ENCODE data around the gene CPNE7.

CPNE7 gene

GRCh38 chr16:89602952-89603590 lies 27.5 kb downstream of the CPNE7 start:
- no peak for DNase-seq (ENCODE audit: low read depth in 2 of 2)

GRCh38 chr16:89604764-89605163 lies 29.2 kb downstream of the CPNE7 start:
- DNase-seq (ENCODE audit: low read depth in 2 of 2) = no peak

GRCh38 chr16:89605186-89605970 lies 29.8 kb downstream of the CPNE7 start:
- DNase-seq (ENCODE audit: low read depth in 2 of 2) = no peak

- DNase-seq (ENCODE audit: low read depth in 2 of 2) = no peak
These were observed 30.4 kb downstream of the CPNE7 start for GRCh38 chr16:89606006-89606405.

- DNase-seq (ENCODE audit: low read depth in 2 of 2) = no peak
These were observed 31.9 kb downstream of the CPNE7 start for GRCh38 chr16:89607453-89607852.

- DNase-seq (ENCODE audit: low read depth in 2 of 2) = no peak
These were observed 32.6 kb downstream of the CPNE7 start for GRCh38 chr16:89607937-89608740.

- DNase-seq (ENCODE audit: low read depth in 2 of 2) = no peak
These were observed 34.5 kb downstream of the CPNE7 start for GRCh38 chr16:89610108-89610453.

- DNase-seq (ENCODE audit: low read depth in 2 of 2) = no peak
These were observed 37.0 kb downstream of the CPNE7 start for GRCh38 chr16:89612415-89613166.

GRCh38 chr16:89613231-89613953 lies 37.8 kb downstream of the CPNE7 start, which contains the start of gene DPEP1:
DPEP1 (plus strand) TSS chr16:89613642; CDS start chr16:89630411, 16,769 bp downstream.
- DNase-seq (ENCODE audit: low read depth in 2 of 2) = no peak

- no peak for DNase-seq (ENCODE audit: low read depth in 2 of 2)
These were observed 38.4 kb downstream of the CPNE7 start for GRCh38 chr16:89613954-89614459.

GRCh38 chr16:89615176-89615575 lies 39.6 kb downstream of the CPNE7 start:
- DNase-seq (ENCODE audit: low read depth in 2 of 2) = no peak

GRCh38 chr16:89615596-89616090 lies 40.1 kb downstream of the CPNE7 start:
- no peak for DNase-seq (ENCODE audit: low read depth in 2 of 2)

GRCh38 chr16:89616623-89617022 lies 41.1 kb downstream of the CPNE7 start:
- DNase-seq (ENCODE audit: low read depth in 2 of 2) = no peak

- DNase-seq (ENCODE audit: low read depth in 2 of 2) = no peak
These were observed 41.5 kb downstream of the CPNE7 start for GRCh38 chr16:89617036-89617435.

GRCh38 chr16:89618109-89618998 lies 42.8 kb downstream of the CPNE7 start:
- DNase-seq (ENCODE audit: low read depth in 2 of 2) = no peak

- DNase-seq (ENCODE audit: low read depth in 2 of 2) = no peak
These were observed 44.3 kb downstream of the CPNE7 start for GRCh38 chr16:89619840-89620239.

GRCh38 chr16:89620406-89620841 lies 44.9 kb downstream of the CPNE7 start:
- DNase-seq (ENCODE audit: low read depth in 2 of 2) = no peak

GRCh38 chr16:89621136-89621697 lies 45.7 kb downstream of the CPNE7 start:
- no peak for DNase-seq (ENCODE audit: low read depth in 2 of 2)

GRCh38 chr16:89621698-89622409 lies 46.3 kb downstream of the CPNE7 start:
- DNase-seq (ENCODE audit: low read depth in 2 of 2) = no peak
